NCI-H345 treated with DMSO at 0.1 percent for 48 hours (cell line): Measurements from ENCODE around the gene ASTN2.

Source experiments
- DNase-seq: peaks from one replicate; lab custom pipeline; 2025; ENCODE audit not compliant: unreplicated experiment; lab: John Stamatoyannopoulos, UW

The ASTN2 gene

GRCh38 chr9:116596646-116597045 is 818.2 kb downstream of the ASTN2 start:
- no peak for DNase-seq

GRCh38 chr9:116594547-116594946 is 820.3 kb downstream of the ASTN2 start:
- no peak for DNase-seq

- no peak for DNase-seq
Measured at GRCh38 chr9:116592970-116593369, 821.9 kb downstream of the ASTN2 start.

GRCh38 chr9:116589392-116590354 is 825.2 kb downstream of the ASTN2 start:
- no peak for DNase-seq

- no peak for DNase-seq
Measured at GRCh38 chr9:116587919-116588318, 826.9 kb downstream of the ASTN2 start.

GRCh38 chr9:116585896-116586295 is 829.0 kb downstream of the ASTN2 start:
- no peak for DNase-seq

- no peak for DNase-seq
Measured at GRCh38 chr9:116585204-116585603, 829.7 kb downstream of the ASTN2 start.

GRCh38 chr9:116580853-116581252 is 834.0 kb downstream of the ASTN2 start:
- DNase-seq, result no peak

- no peak for DNase-seq
Measured at GRCh38 chr9:116576386-116576785, 838.5 kb downstream of the ASTN2 start.

GRCh38 chr9:116574027-116574679 is 840.7 kb downstream of the ASTN2 start:
- peak; percentile 79 for DNase-seq

- DNase-seq, result peak; percentile 17
Measured at GRCh38 chr9:116572095-116572748, 842.6 kb downstream of the ASTN2 start.

- DNase-seq, result no peak
Measured at GRCh38 chr9:116569111-116569510, 845.7 kb downstream of the ASTN2 start.

GRCh38 chr9:116566677-116567488 is 848.0 kb downstream of the ASTN2 start:
- no peak for DNase-seq

GRCh38 chr9:116565986-116566385 is 848.9 kb downstream of the ASTN2 start:
- no peak for DNase-seq

- no peak for DNase-seq
Measured at GRCh38 chr9:116564266-116564793, 850.5 kb downstream of the ASTN2 start.

- DNase-seq, result no peak
Measured at GRCh38 chr9:116558818-116559540, 855.9 kb downstream of the ASTN2 start.

- DNase-seq, result no peak
Measured at GRCh38 chr9:116558035-116558434, 856.8 kb downstream of the ASTN2 start.

- no peak for DNase-seq
Measured at GRCh38 chr9:116555556-116556155, 859.2 kb downstream of the ASTN2 start.

GRCh38 chr9:116555119-116555518 is 859.7 kb downstream of the ASTN2 start:
- no peak for DNase-seq
